Upper lobe of left lung (tissue), 4 donors: ENCODE data around the gene PLPP1.

Experiments used
- POLR2A ChIP-seq, 4 donors: fragments of 450-650 bp; IDR thresholded peaks; one replicate each; pipeline ENCODE4 v1.5.1; 2016 to 2017; ENCODE audit warnings: antibody characterized with exemption in 4 of 4, mild to moderate bottlenecking in 2 of 4
- TF ChIP-seq, protein P1 (sequence below), 6 experiments: fragments of 450-650 bp in 4 of 6; fragments of 200-600 bp in 2 of 6; sonication (generic) in 2 of 6; IDR thresholded peaks; one replicate each; pipeline ENCODE4 v1.5.1; 2016 to 2019; ENCODE audit warnings: antibody characterized with exemption in 6 of 6

GRCh38 chr5:55578771-55579170 lies 44.0 kb upstream of the PLPP1 start:
- TF ChIP-seq, protein P1, sequence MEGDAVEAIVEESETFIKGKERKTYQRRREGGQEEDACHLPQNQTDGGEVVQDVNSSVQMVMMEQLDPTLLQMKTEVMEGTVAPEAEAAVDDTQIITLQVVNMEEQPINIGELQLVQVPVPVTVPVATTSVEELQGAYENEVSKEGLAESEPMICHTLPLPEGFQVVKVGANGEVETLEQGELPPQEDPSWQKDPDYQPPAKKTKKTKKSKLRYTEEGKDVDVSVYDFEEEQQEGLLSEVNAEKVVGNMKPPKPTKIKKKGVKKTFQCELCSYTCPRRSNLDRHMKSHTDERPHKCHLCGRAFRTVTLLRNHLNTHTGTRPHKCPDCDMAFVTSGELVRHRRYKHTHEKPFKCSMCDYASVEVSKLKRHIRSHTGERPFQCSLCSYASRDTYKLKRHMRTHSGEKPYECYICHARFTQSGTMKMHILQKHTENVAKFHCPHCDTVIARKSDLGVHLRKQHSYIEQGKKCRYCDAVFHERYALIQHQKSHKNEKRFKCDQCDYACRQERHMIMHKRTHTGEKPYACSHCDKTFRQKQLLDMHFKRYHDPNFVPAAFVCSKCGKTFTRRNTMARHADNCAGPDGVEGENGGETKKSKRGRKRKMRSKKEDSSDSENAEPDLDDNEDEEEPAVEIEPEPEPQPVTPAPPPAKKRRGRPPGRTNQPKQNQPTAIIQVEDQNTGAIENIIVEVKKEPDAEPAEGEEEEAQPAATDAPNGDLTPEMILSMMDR (IDR thresholded peaks at IDR 0.05), result no peak
- TF ChIP-seq POLR2A (IDR thresholded peaks at IDR 0.05), result no peak
